Measurements from ENCODE around the gene SPARC.

DNA sequence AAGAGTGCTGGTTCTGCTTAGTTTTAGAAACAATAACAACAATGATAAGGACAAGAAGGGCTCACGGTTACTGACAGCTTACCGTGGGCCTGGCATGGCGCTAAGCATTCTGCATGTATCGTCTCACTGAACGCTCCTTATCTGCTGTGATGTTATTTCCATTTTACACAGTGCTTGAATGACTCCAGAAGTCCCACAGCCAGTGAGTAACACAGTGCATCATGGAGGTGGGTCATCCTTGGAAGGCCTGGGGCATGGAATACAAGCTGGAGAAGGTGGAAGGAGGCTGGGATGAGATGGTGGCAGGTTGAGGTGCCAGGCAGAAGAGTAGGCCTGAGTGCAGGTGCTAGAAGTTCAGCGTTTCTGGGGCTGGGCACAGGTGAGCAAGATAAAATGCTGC, 59.1 kb downstream of the SPARC start:
- TF ChIP-seq EZH2 (IDR thresholded peaks at IDR 0.05) (no peak), POLR2AphosphoS5 (IDR thresholded peaks at IDR 0.05; ENCODE audit: borderline replicate concordance, low read depth, low read length) (no peak)

Measured in SK-N-MC (cell line).